Measurements from ENCODE around the gene HPRT1. TPM values are rescaled to one million over a fixed set of nuclear protein-coding genes. Genes with fewer than 3 reads are reported as not detected.

HPRT1 gene
- total RNA-seq, 1 donor from 2014 or later = 17.8 TPM

GRCh38 chrX:134542485-134542884, 82.5 kb downstream of the HPRT1 start:
- Mint-ChIP-seq H3K4me1 (peaks cover 28% of the 10 kb centered on the region), H3K27ac (peak overlapping the region; percentile 81), H3K4me3 (no peak overlapping the region), H3K36me3 (peaks cover 3% of the 10 kb centered on the region), H3K27me3 (ENCODE audit: low read depth) (peaks cover 11% of the 10 kb centered on the region), H3K9me3 (peaks cover 13% of the 10 kb centered on the region)
- DNase-seq (ENCODE audit: low spot score in 2 of 2, unreplicated experiment in 2 of 2) = no peak
- no peak for TF ChIP-seq CTCF (IDR thresholded peaks at IDR 0.05; ENCODE audit: unreplicated experiment)

- Mint-ChIP-seq H3K4me1 (peaks cover 27% of the 10 kb centered on the region), H3K36me3 (peaks cover 3% of the 10 kb centered on the region), H3K27ac (no peak overlapping the region), H3K9me3 (peaks cover 14% of the 10 kb centered on the region), H3K27me3 (ENCODE audit: low read depth) (peaks cover 11% of the 10 kb centered on the region), H3K4me3 (no peak overlapping the region)
- no peak for TF ChIP-seq CTCF (IDR thresholded peaks at IDR 0.05; ENCODE audit: unreplicated experiment)
- DNase-seq (ENCODE audit: low spot score in 2 of 2, unreplicated experiment in 2 of 2) = no peak
Measured at GRCh38 chrX:134543288-134543687, 83.3 kb downstream of the HPRT1 start.

- H3K9me3 Mint-ChIP-seq = peaks cover 17% of the 10 kb centered on the region
- H3K27ac Mint-ChIP-seq = peak overlapping the region; percentile 72
- TF ChIP-seq CTCF (IDR thresholded peaks at IDR 0.05; ENCODE audit: unreplicated experiment) = no peak
- peaks cover 35% of the 10 kb centered on the region for H3K4me1 Mint-ChIP-seq
- H3K27me3 Mint-ChIP-seq (ENCODE audit: low read depth) = peaks cover 11% of the 10 kb centered on the region
- peaks cover 3% of the 10 kb centered on the region for H3K36me3 Mint-ChIP-seq
- DNase-seq (ENCODE audit: low spot score in 2 of 2, unreplicated experiment in 2 of 2) = no peak
- peak overlapping the region; percentile 69 for H3K4me3 Mint-ChIP-seq
Measured at GRCh38 chrX:134544135-134544512, 84.2 kb downstream of the HPRT1 start.

GRCh38 chrX:134544513-134545151, 84.7 kb downstream of the HPRT1 start:
- peaks cover 11% of the 10 kb centered on the region for H3K27me3 Mint-ChIP-seq (ENCODE audit: low read depth)
- TF ChIP-seq CTCF (IDR thresholded peaks at IDR 0.05; ENCODE audit: unreplicated experiment) = no peak
- peak overlapping the region; percentile 69 for H3K4me3 Mint-ChIP-seq
- DNase-seq (ENCODE audit: low spot score in 2 of 2, unreplicated experiment in 2 of 2) = peak; percentile 28 to 40
- peaks cover 17% of the 10 kb centered on the region for H3K9me3 Mint-ChIP-seq
- peaks cover 37% of the 10 kb centered on the region for H3K4me1 Mint-ChIP-seq
- H3K27ac Mint-ChIP-seq = peak overlapping the region; percentile 72
- peaks cover 3% of the 10 kb centered on the region for H3K36me3 Mint-ChIP-seq

- H3K27me3 Mint-ChIP-seq (ENCODE audit: low read depth) = peaks cover 11% of the 10 kb centered on the region
- peak overlapping the region; percentile 69 for H3K4me3 Mint-ChIP-seq
- H3K4me1 Mint-ChIP-seq = peaks cover 43% of the 10 kb centered on the region
- DNase-seq (ENCODE audit: low spot score in 2 of 2, unreplicated experiment in 2 of 2) = no peak
- no peak overlapping the region for H3K27ac Mint-ChIP-seq
- TF ChIP-seq CTCF (IDR thresholded peaks at IDR 0.05; ENCODE audit: unreplicated experiment) = no peak
- peaks cover 3% of the 10 kb centered on the region for H3K36me3 Mint-ChIP-seq
- peaks cover 16% of the 10 kb centered on the region for H3K9me3 Mint-ChIP-seq
Measured at GRCh38 chrX:134545510-134545909, 85.5 kb downstream of the HPRT1 start.

Measured in mesothelial cell of epicardium (in vitro differentiated cells).